T-helper 22 cell (primary cell): ENCODE results near the gene AP5B1.

Experiments used
- DNase-seq: peaks from one replicate; pipeline ENCODE4 v3.0.0-alpha.2; 2020; ENCODE audit warnings: low read depth

Gene AP5B1

DNA sequence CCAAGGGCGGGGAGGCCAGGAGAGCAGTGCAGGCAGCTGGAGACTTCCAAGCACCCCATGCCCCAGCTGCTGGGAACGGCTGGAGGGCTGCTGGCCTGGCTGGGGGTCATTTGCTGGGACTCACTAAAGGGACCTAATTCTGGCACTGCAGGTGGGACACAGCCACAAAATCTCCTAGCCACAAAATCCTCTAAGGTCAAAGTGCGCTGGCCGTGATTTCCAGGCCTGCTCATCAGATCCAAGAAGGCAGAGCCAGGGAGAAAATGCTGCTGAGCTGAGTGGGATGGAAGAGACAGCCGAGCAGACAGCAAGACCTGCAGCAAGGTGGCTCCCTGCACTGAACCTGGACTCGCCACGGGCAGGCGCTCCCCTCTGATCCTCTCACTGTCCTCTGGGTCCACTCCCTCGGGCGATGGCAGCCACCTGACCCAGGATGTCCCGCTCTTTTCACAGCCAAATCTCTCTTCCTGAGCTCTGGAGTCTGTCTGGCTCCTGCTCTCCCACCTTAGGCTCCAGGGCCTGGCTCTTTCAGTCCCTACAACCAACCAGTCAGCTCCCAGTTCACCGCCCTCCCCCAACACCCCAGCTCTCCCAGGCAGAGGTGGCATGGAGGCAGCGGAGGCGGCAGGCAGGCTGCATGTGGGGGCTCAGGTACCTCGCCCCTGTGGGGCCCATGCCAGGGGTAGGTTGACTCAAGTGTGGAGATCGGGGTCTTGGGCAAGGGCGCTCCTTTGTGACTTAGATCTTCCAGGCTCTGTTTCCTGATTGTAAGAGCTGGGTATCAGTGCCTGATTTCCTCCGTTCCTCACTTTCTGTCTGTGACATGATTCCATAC lies 20.6 kb upstream of the AP5B1 start:
- DNase-seq = no peak

DNA sequence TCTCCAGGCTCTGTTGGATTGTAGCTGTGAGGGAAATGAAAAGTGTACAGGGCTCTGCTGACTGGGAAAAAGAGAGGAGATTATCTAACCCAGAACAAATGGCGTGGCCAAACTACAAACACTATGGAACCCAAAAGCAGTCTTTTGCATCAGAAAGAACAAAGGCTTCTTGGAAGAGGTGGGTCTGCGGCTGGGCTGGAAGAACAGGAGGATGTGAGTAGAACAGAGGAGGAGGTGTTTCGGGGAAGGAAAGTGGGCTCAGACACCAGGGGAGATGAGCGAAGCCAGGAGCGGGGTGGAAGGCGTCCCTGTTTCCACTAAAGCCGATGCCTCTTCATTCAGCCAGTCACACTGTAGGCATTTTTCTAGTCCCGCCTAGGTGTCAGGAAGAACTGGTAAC lies 18.1 kb upstream of the AP5B1 start:
- no peak for DNase-seq

DNA sequence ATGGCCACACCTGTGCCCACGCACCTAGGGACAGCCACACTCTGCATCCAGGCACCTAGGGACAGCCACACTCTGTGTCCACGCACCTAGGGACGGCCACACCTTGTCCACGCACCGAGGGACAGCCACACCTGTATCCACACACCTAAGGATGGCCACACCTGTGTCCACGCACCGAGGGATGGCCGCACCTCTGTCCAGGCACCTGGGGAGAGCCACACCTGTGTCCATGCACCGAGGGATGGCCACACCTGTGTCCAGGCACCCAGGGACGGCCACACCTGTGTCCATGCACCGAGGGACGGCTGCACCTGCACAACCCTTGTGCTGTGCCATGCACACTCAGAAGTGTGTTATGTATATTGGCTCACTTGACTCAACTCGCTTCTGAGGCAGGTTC lies 16.9 kb upstream of the AP5B1 start:
- DNase-seq = no peak

DNA sequence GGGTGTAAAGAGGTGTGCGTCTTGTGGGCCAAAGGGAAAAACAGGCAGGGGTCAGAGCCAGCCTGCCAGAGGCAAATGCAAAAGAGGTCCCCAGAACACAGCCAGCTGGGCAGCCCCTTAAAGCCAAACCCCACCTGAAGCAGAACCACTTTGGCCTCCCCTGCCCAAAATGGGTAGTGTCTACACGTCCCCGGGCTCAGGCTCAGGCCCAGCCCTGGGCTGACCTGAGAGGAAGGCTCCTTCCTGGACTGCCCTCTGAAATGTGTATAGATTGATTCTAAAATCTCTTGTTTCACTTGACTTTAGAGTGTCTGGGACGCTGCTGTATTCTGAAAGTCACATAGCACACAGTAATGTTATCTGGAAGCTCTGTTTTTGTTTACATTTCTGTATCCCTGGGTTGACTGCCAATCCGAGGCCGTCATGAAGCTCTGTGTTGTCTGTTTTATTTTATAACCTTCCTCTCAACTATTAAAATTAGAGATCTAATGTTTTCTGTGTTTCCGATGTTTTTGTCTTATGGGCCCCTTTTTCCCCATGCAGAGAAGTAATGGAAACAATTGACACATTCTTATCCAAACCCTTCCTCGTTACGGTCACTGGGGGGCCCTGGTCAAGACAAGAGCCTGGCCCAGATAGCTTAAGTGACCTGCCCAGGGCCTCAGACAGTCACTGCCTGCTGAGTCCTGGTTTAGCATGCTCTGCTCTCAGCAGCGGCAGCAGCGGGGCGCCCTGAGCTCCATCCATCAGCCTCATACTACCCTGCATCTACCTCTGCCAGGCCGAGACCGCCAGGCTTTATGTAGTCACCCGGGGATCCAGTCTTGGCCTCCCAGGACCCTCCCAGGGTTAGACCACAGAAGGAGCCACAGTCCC lies 16.2 kb upstream of the AP5B1 start:
- DNase-seq = no peak

DNA sequence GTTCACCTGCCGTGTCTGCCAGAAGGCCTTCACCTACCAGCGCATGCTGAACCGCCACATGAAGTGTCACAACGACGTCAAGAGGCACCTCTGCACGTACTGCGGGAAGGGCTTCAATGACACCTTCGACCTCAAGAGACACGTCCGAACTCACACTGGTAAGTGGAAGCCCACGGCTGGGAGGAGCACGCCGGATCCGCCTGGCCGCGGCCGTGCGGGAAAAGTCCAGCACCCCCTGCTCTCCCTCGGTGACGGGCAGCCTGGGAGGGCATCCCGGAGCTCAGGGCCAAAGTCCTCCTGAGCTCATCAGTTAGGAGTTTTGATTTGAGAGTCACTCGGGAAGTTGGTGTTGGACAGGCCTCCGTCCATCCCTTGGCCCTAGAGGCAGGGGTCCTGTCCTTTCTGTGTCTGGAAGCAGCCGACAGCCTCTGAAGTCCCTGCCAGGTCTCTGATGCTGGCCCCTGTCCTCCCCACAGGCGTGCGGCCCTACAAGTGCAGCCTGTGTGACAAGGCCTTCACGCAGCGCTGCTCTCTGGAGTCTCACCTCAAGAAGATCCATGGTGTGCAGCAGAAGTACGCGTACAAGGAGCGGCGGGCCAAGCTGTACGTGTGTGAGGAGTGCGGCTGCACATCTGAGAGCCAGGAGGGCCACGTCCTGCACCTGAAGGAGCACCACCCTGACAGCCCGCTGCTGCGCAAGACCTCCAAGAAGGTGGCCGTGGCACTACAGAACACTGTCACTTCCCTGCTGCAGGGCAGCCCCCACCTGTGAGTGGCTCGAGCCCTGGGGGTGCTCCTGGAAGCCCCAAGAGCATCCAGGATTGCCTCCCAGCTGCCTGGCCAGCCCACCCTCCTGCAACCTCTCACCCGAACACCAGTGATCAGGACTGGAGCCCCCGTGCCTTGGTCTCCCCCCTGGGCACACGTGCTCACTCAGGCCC lies 14.1 kb upstream of the AP5B1 start:
- no peak for DNase-seq

DNA sequence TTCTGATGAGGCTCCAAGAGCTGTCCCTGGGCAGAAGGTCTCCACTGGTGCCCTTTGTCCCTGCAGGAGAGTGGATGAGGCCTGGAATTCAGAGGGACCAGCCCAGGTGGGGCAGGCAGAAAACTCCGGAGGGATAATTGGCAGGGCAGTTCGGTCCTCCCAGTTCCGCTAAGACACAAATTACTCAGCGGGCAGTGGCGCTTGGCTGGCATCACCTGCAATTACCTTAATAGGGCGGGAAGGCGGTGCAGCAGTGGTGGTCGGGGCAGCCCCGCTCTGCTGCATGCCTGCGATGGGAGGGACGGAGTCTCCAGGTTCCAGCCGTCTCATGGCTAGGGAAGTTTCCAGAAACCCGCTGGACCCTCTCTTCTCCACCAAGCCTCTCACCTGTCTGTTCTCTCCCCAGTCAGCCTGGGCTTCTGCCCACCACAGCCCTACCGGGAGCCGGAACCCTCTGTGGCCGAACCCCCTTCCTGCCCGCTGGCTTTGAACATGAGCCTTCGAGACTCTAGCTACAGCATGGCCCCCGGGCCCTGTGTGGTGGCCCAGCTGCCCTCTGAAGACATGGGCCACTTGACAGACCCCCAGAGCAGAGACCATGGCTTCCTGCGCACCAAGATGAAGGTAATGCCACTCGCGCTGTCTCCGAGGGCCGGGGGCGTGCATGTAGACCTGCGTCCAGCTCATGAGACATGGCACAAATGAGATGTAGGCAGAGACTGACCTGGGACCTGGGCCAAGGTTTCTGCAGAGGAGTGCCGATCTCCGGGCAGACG lies 13.0 kb upstream of the AP5B1 start:
- no peak for DNase-seq

DNA sequence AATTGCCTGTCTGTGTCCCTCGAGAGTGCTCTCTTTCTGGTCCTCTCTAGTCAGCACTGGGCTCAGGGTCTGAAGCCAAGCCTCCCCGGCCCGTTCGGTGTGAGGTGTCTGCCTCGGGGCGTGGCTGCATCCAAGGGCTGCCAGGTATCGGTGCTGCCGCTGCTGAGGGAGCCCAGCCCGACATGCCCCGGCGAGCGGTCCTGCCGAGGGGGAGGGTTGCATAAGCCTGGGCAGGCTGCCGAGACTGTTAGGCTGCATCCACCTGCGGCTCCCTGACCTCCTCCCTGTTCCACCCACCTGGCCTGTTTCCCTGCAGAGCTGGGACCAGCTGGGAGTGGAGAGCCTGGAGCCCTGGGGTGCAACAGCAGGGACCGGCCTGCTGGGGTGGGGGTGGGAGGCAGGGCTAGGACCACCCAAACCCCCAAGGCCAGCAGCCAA lies 12.4 kb upstream of the AP5B1 start:
- DNase-seq = no peak

DNA sequence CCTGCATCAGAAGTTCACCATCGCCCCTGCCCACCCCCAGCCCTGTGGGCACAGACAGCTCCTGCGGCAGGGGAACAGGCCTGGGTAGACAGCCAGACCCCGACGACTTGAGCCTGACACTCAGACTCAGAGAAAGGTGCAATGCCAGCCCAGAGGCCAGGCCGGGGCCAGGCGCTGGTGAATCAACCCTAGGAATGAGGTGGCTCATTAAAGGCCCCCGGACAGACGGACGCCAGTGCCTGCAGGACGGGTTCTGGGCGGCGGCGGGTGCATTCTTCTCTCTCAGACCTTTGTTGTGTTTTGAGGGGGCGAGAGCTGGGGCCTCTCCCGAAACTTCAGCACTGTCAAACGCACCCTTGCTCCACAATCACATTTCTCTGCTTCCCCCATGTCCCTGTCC lies 11.7 kb upstream of the AP5B1 start:
- DNase-seq = no peak

DNA sequence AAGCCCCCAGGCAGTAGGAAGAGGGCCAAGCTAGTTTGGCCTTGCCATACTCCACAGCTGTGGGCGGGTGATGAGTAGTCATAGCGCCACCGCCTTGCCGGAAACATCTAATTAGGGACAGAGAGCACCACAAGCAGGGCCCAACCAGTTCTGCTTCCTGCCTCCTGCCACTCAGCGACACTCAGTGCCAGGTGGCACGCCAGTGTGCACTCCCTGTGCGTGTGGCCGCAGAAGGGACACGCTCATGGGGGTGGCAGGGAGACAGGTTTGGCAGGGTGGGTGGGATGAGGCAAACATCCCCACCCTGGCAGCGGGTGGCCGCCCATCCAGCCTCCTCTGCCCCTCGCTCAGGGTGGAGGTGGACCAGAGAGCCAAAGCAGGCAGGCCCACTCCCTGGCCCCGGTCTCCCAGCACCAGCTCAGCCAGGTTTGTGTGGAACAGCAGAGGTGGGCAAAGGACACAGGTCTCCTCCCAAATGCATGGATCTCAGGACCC lies 11.0 kb upstream of the AP5B1 start:
- DNase-seq = no peak

DNA sequence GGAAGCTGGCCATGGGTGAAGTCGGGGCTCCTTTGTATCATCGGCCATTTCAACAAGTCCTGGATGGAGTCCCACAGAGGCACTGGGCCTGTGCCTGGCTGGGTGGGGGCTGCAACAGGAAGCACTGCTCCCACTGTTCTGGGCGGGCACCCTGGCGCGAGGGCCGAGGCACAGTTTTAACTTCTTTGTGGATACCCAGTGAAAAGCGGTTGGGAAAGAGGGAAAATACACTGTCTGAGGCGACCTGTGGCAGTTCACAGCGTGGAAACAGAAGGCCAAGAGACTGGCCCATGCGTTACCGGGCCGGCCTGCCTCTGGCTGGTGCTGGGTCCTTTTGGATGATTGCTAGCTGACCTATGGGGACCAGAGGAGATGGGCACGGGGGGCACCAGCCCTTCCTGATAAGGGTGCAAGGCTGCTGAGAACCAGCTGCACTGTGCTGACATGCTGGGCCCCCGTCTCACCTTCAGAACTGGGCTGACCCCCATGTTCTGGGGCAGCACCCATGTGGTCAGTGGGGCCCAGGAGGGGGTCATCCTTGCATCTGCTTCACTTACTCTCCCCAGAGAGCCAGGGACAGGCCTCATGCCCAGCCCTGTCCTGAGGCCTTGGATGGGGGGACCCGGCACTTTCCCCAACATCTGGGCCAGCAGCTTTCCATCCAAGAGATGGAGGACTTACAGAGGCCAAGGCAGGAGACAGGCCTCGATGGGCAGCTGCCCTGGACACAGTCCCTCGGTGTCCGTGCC lies 10.3 kb upstream of the AP5B1 start:
- no peak for DNase-seq

DNA sequence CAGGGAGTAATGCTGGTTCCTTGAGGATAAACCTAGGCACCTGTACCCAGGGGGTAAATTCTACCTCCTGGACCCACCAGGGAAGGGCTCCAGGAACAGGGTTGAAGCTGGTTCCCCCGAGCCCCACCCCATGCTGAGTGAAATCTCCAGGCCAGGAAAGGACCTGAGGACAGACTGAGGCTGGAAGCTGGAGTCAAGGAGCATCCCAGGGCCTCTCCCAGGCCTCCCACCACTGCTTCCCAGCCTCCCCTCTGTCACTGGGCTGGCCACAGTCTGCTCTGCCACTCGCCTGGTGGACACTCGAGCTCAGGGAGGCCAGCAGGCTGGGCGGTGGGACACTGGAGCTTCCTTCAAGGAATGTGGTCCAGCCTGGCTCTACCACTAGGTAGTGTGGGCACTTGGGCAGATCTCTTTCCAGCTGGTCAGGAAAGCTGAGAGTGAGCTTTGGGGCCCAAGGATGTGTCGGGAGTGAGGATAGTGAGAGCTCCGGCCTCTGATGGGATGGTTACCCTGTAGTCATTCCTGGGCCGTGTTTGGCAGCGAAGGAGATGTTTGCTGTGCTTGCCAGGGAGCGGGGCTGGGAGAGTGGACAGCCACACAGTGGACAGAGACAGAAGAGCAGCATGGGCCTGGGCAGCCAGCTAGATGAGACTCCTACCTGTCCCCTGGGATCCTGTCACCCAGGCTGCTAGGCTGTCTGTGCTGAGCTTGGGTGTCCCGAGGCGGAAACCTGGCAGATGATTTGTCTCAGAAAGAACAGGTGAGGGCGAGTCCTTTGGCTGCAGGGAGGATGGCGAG lies 9.5 kb upstream of the AP5B1 start:
- no peak for DNase-seq

DNA sequence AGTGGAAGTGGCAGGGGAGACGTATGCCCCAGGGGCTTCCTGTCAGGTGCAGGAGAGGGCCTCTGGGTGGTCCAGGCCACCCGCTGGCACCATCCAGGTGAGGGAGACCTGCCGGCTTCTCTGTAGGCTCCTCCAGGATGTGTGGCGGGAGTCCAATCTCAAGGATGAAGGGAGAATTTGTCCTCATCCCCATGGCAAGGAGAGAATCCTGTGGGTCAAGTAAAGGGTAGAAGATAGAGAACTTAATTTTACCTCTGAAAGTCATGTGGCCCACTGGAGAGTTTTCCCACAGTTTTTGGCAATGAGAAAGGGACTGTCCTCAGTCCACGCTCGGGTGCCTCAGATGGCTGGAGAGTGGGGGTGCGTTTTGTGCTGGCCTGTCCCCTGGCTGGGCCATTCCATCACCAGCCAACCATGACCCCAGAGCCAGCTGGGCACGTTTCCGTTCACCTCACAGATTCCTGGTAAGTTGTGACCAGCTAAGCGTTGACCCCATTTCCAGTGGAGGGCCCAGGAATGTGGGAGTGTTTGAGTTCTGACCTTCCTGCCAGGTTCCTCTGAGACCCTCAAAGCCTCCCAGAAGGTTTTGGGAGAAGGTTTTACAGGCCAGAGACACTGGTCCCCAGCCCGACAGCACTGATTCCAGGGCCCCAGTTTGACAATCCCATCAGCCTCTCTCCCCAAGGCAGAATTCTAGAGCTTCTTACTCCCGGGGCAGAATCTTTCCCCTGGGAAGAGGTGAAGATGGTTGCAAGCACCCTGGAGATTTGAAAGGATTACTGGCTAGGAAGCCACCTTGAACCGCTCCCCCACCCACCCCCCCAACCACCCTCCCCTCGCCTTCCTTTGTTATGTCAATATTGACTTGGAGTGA lies 8.7 kb upstream of the AP5B1 start:
- no peak for DNase-seq

DNA sequence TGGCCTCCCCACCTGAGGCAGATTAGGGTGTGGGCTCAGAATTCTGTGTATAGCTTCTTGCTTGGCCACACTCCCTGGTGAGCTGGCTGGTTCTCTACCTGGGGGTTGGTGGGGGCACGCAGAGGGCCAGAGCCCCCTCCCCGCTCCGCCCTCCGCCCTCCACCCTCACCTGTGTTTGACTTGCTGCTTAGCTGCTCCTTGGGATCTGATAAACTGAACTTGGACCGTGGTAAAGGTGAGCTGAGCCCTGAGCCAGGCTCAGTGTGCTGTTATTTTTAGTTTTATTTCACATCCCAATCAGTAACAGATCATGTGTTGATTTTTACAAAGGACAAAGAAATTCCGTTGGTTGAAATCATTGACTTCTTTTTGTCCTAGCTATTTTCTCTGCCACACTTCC lies 8.0 kb upstream of the AP5B1 start:
- no peak for DNase-seq

DNA sequence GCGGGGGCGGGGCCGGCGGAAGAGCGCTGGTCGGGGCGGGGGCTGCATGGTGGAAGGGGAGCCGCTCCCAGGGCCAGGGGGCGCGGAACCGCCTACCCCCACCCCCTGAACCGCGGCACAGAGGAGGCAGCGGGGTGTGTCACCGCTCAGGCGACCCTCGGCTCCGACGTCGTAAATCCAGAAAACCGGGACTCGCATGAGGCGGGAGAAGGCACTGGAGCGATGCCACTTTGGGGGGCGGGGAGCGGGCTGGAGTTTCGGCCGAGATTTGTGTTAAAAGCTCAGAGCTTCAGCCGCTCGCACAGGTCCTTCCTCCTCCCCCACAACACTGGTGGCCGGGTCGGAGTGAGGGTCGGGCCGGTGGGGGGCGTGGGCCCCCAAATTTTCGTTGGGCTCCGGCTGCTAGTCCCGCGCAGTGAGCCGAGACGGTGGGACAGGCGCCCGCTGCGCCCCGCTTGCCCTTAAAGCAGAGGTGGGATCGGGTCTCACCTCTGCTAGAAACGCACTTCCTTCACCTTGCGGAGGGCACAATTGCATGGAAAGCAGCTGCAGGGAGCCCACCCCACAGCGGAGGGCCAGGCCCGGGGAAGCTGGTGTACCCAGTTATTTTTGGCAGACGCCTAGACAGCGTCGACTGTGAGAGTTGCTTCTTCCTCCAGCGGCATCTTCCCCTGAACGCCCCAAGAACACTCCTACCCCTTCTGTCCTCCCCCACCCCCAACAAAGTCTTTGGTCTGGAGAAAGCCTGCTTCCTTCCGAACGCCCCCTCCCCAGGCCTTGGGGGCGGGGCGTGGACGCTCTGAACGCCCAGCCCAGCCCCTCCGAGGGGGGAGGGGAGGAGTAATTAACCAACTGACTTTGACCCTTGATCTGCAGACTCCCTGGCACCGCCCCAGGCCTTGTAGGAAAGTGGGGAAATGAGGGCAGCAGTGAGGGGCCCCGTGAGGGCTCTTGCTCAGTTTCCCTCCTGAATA lies 7.2 kb upstream of the AP5B1 start:
- no peak for DNase-seq

DNA sequence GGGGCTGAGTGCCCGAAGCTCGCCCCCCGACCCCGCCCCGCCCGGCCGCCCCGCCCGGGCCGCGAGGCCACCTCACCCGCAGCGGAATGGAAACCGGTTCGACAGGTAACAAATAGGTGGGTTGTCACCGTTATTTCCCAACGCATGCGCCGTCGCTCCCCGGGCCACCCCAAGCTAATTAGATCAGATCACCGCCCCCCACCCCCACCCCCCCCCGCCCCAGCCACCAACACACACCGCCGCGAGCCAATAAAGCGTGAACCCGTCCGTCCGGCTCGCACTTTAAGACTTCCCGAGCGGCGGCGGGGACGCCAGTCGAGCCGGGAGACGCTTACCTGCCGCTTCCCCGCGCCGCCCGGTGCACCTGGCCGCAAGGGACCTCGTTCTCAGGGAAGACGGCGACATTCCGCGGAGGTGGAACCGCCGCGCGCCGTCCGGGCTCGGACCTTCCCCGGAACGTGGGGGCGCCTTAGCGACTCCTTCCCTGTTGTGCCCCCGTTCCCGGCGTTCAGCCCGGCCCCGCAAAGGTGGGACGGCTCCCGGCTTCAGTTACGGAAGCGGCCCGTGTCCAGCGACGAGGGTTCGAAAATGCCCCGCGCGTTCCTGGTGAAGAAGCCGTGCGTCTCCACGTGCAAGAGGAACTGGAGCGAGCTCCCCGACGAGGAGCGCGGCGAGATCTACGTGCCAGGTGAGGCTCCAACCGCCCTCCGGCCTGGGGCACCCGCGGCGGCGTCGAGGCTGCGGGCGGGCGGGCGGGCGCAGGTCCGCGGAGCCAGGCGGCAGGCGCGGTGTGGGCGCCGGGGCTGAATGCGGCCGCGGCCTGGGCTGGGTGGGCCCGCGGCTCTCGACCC lies 6.2 kb upstream of the AP5B1 start, which contains the start of gene OVOL1:
Gene OVOL1 (plus strand): TSS at position 278 of the 851 bp plus-strand sequence. CDS start 311 bp downstream, at position 589.
- DNase-seq = peak; percentile 12
